Measurements from ENCODE around the gene CYP51A1. TPM values are rescaled to one million over a fixed set of nuclear protein-coding genes. Genes with fewer than 3 reads are reported as not detected.
A peak's percentile ranks its signal among the peaks of the same experiment; 100 is the strongest.
"Not testable (repeated sequence)": the region's sequence is repeated elsewhere in the genome, so short reads cannot be mapped to it uniquely, and the experiment has no call there.

CYP51A1 gene
- 10 to 100 TPM; 67.8 to 82.5 (median 74.7) TPM for polyA plus RNA-seq (ENCODE audit: insufficient read length in 4 of 4)

DNA sequence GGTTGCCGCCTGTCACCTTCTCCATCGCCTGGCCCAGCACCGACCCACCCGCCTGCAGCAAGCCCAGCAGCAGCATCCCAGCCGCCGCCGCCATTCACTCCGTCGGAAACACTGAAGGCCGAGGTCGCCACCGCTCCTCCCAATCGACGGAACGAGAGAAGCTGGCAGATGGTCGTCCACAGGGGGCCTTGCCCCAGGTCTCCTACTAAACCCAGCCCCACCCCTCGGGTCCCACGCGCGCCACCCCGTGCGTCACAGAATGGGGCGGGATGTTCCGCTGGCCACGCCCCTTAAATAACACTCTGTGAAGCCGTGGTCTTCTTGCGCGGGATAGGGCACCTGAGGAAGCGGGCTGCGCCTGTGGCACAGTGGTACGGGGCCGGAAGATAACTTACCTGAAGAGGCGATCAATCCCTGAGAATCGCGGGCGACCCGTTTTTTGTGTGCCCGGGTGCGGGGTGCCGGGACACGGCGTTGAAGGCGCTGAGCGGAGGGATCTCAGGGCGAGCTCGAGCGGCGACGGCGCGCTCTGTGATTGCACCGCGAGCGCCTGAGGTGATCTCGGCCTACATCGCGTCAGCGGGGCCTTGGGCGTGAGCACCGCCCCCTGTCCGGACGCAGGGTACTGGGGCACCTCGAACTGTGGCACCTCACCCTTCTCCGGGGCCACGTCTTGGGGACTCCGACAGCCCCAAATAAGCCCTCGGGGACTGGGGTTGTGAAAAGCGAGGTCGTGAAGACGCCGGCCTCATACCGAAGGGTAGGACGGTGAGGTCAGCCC lies at the start of gene CYP51A1:
TSS of gene CYP51A1 (minus strand) at position 207 of the 781 bp plus-strand sequence. CDS start at position 94, 113 bp downstream.
- DNase-seq (ENCODE audit: low read depth in 4 of 4, low spot score in 2 of 4): peak; percentile 93 to 98 (median 96)

- peak; percentile 72 to 77 (median 76) for DNase-seq (ENCODE audit: low read depth in 4 of 4, low spot score in 2 of 4)
Observed at GRCh38 chr7:92178928-92179924, 44.9 kb upstream of the CYP51A1 start, which contains the start of gene LRRD1. Gene LRRD1, minus strand, starts transcription at chr7:92179142. Its CDS starts 13,940 bp downstream, at chr7:92165202.

- DNase-seq (ENCODE audit: low read depth in 4 of 4, low spot score in 2 of 4): no peak
Observed at GRCh38 chr7:92177362-92177761, 43.1 kb upstream of the CYP51A1 start.

DNA sequence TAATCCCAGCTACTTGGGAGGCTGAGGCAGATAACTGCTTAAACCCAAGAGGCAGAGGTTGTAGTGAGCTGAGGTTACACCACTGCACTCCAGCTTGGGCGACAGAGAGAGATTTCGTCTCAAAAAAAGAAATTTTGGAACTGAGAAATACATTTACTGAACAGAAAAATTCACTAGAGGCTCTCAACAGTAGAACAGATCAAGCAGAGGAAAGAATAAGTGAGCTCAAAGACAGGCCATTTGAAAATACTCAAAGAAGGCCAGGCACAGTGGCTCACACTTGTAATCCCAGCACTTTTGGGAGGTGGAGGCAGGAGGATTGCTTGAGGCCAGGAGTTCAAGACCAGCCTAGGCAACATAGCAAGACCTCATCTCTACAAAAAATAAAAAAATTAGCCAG lies 35.3 kb upstream of the CYP51A1 start:
- DNase-seq (ENCODE audit: low read depth in 4 of 4, low spot score in 2 of 4): not testable (repeated sequence)

DNA sequence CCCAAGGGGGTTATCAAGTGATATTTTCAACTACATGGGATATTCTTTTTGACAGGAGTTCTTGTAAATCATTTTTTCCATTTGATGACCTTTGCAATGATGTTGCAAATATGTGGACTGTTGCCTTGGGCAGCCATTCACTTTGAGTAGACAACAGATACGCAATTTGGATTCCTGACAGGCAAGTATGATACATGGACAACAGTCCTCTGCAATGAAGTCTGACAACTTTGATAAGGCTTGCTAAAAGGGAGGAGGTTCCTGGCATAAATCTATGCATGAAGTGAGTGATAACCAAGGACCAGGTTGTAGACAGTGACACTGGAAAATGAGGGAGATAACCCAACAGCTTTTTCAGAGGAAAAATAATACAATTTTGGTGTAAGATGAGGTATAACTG lies 27.0 kb upstream of the CYP51A1 start:
- DNase-seq (ENCODE audit: low read depth in 4 of 4, low spot score in 2 of 4): no peak

GRCh38 chr7:92158660-92159575 lies 24.6 kb upstream of the CYP51A1 start:
- no peak for DNase-seq (ENCODE audit: low read depth in 4 of 4, low spot score in 2 of 4)

GRCh38 chr7:92156990-92157389 lies 22.7 kb upstream of the CYP51A1 start:
- DNase-seq (ENCODE audit: low read depth in 4 of 4, low spot score in 2 of 4): no peak

DNA sequence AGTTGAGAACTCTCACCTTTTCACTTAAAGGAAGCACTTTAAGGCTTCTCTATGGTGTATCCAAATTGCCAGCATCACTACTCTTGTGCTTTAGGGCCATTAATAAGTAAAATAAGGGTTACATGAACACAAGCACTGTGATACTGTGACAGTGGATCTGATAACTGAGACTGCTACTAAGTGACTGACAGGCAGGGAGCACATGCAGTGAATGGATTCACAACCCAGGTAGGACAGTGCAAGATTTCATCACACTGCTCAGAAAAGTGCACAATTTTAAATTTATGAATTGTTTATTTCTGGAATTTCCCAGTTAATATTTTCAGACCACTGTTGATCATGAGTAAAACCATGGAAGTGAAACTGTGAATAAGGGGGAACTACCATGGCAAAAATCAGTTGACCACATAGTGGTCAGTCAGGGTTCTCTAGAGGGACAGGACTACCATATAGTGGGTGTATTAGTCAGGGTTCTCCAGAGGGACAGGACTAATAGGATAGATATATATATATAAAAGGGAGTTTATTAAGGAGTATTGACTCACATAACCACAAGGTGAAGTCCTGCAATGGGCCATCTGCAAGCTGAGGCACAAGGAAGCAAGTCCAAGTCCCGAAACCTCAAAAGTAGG lies 20.9 kb upstream of the CYP51A1 start:
- DNase-seq (ENCODE audit: low read depth in 4 of 4, low spot score in 2 of 4): no peak

- DNase-seq (ENCODE audit: low read depth in 4 of 4, low spot score in 2 of 4): no peak
Observed at GRCh38 chr7:92150450-92151017, 16.3 kb upstream of the CYP51A1 start.

GRCh38 chr7:92149736-92150239 lies 15.5 kb upstream of the CYP51A1 start:
- DNase-seq (ENCODE audit: low read depth in 4 of 4, low spot score in 2 of 4): no peak

DNA sequence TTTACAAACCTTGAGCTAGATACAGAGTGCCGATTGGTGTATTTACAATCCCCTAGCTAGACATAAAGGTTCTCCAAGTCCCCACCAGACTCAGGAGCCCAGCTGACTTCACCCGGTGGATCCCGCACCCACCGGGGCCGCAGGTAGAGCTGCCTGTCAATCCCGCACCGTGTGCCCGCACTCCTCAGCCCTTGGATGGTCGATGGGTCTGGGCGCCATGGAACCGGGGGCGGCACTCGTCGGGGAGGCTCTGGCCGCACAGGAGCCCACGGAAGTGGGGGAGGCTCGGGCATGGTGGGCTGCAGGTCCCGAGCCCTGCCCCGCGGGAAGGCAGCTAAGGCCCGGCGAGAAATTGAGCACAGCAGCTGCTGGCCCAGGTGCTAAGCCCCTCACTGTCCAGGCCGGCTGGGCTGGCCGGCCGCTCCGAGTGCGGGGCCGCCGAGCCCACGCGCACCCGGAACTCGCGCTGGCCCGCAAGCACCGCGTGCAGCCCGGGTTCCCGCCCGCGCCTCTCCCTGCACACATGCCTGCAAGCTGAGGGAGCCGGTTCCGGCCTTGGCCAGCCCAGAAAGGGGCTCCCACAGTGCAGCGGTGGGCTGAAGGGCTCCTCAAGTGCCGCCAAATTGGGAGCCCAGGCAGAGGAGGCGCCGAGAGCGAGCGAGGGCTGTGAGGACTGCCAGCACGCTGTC lies 9.1 kb upstream of the CYP51A1 start:
- not testable (repeated sequence) for DNase-seq (ENCODE audit: low read depth in 4 of 4, low spot score in 2 of 4)

DNA sequence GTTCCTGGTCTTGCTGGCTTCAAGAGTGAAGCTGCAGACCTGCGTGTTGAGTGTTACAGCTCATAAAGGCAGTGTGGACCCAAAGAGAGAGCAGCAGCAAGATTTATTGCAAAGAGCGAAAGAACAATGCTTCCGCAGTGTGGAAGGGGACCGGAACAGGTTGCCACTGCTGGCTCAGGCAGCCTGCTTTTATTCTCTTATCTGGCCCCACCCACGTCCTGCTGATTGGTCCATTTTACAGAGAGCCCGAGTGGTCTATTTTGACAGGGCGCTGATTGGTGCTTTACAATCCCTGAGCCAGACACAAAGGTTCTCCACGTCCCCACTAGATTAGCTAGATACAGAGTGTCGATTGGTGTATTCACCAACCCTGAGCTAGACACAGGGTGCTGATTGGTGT lies 8.5 kb upstream of the CYP51A1 start:
- DNase-seq (ENCODE audit: low read depth in 4 of 4, low spot score in 2 of 4): not testable (repeated sequence)

GRCh38 chr7:92141161-92141560 lies 6.9 kb upstream of the CYP51A1 start:
- DNase-seq (ENCODE audit: low read depth in 4 of 4, low spot score in 2 of 4): no peak

GRCh38 chr7:92137557-92137956 lies 3.3 kb upstream of the CYP51A1 start:
- DNase-seq (ENCODE audit: low read depth in 4 of 4, low spot score in 2 of 4): peak in 3 of 4 donors; percentile 52 to 76 (median 76)

DNA sequence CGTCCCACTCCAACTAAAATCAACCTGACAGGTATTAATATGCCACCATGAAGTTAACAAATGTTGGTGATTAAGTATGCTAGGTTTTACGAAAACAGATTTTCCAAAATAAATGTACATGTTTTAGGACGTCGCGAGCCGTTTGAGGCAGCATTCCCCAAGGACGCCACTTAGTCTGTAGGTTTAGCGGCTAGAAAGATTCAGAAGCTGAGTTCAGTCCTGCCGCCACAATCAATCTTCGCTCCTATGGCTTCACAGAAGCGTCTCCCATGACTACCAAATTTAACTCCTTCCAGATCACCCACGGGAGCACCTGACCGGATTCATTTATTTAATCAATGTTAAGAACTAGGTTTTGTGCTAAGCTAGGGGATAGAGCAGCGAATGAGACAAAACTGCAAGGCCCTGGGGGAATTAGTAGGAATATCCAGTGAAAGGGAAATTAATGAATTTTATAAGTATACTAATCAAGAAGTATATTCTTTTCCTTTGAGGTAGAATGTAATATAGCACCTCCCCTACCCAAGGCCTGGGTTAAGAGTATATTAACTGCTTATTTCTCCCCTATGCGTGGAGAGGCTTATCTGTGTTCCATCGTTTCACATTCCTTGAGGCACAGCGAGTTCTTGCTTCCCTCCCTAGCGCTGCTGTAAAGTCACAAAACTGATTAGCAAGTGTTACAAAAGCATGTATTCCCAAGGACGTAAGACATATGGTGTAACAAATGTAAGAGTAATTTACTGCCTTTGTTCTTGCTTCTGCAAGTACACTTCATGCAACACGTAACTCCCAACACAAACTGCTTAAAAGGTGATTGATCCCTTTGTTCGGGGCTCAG lies 994 bp upstream of the CYP51A1 start:
- DNase-seq (ENCODE audit: low read depth in 4 of 4, low spot score in 2 of 4): peak; percentile 20 to 82 (median 43)

DNA sequence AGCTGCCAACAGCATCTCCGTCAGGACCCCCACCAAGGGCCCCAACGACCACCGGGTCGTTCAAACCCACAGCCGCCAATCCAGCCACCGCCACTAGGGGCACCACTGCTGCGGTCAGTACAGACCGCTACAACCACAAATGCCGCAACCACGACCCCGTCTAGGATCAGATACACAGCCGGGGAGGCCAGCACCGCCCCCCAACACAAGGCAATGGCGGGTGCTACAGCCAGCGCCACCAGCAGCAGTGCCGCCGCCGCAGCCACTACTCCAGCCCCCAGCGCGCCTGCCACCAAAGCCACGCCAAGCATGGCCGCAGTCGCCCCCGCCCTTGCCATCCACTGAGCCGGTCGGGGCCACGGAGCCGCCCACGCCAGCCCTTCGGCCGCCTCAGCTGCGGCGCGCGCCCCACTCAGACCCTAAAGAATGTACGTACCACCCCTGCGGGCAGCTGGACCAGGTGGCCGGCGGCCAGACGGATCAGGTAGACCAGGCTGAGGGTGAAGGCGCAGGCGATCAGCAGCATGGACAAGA lies 473 bp downstream of the CYP51A1 start:
- peak in 3 of 4 donors; percentile 59 to 71 (median 68) for DNase-seq (ENCODE audit: low read depth in 4 of 4, low spot score in 2 of 4)

DNA sequence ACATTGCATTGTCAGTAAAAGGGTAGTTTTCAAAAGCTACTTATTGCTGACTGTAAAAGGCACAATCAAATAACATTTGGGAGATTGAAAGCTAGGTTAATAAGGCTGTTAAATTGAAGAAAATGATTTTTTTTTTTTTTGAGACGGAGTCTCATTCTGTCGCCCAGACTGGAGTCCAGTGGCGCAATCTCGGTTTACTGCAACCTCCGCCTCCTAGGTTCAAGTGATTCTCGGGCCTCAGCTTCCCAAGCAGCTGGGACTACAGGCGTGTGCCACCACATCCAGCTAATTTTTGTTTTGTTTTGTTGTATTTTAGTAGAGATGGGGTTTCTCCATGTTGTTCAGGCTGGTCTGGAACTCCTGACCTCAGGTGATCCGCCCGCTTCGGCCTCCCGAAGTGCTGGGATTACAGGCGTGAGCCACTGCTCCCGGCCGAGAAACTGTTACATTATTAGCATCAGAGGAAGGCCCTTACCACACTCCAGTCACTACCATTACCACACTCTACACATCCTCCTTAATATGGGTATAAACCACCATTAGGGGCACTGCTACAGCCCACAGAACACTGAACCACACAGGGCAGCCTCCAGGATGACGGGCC lies 1.0 kb downstream of the CYP51A1 start:
- DNase-seq (ENCODE audit: low read depth in 4 of 4, low spot score in 2 of 4): no peak
